ENCODE results near the gene RLBP1. TPM values are rescaled to one million over a fixed set of nuclear protein-coding genes. Genes with fewer than 3 reads are reported as not detected.

The RLBP1 gene
- total and polyA plus RNA-seq, 2 experiments from 2014 or later: not detected

GRCh38 chr15:89197503-89197971 lies 23.8 kb downstream of the RLBP1 start:
- no peak overlapping the region for H3K4me2 ChIP-seq

DNA sequence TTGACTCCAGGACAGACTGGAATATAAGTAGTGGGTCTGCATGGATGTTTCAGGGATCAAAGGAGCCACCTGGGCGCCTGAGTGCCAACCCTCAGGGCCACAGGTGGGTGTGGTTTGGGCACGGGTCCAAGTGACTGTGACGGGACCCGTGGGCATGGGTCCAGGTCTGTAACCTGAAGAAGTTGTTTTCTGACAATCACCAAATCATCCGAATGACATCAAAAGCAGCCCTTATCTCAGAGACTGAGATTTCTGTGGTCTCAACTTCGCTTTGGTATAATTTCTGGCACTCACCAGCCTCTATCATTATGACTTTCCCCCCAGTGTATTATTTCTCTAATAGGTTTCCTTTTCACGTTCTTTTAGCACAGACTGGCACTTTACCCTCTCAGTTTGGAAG lies 24.4 kb downstream of the RLBP1 start:
- H3K27me3 ChIP-seq: no peaks in the 10 kb centered on the region
- no peak overlapping the region for H3K4me3 ChIP-seq
- peak overlapping the region; percentile 28 for H3K27ac ChIP-seq
- TF ChIP-seq EZH2 (IDR thresholded peaks at IDR 0.05; ENCODE audit: borderline replicate concordance): no peak
- TF ChIP-seq, protein P1, sequence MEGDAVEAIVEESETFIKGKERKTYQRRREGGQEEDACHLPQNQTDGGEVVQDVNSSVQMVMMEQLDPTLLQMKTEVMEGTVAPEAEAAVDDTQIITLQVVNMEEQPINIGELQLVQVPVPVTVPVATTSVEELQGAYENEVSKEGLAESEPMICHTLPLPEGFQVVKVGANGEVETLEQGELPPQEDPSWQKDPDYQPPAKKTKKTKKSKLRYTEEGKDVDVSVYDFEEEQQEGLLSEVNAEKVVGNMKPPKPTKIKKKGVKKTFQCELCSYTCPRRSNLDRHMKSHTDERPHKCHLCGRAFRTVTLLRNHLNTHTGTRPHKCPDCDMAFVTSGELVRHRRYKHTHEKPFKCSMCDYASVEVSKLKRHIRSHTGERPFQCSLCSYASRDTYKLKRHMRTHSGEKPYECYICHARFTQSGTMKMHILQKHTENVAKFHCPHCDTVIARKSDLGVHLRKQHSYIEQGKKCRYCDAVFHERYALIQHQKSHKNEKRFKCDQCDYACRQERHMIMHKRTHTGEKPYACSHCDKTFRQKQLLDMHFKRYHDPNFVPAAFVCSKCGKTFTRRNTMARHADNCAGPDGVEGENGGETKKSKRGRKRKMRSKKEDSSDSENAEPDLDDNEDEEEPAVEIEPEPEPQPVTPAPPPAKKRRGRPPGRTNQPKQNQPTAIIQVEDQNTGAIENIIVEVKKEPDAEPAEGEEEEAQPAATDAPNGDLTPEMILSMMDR (IDR thresholded peaks at IDR 0.05; ENCODE audit: poor library complexity): no peak
- H3K4me2 ChIP-seq: no peak overlapping the region
- no peaks in the 10 kb centered on the region for H3K36me3 ChIP-seq (replicated peaks; ENCODE audit: insufficient read depth, low read depth)
- no peak overlapping the region for H2AFZ ChIP-seq
- no peaks in the 10 kb centered on the region for H3K4me1 ChIP-seq (ENCODE audit: insufficient read depth)
- WGBS (ENCODE audit: low lambda C conversion rate, missing lambda C conversion rate): 81% methylated on average over 7 of the region's 7 CpGs
- DNase-seq (ENCODE audit: low spot score): no peak
- H3K9me3 ChIP-seq (ENCODE audit: low read depth): no peaks in the 10 kb centered on the region
- no peaks in the 10 kb centered on the region for H4K20me1 ChIP-seq (ENCODE audit: insufficient read depth, poor library complexity, severe bottlenecking)
- H3K79me2 ChIP-seq: no peaks in the 10 kb centered on the region
- no peaks in the 10 kb centered on the region for H3K9me2 ChIP-seq (replicated peaks; ENCODE audit: insufficient read depth)

More at GRCh38 chr15:89197503-89197971, 23.8 kb downstream of the RLBP1 start:
- no peaks in the 10 kb centered on the region for H3K79me2 ChIP-seq
- 36% methylated on average over 4 of the region's 4 CpGs for WGBS (ENCODE audit: low lambda C conversion rate, missing lambda C conversion rate)
- H3K36me3 ChIP-seq (replicated peaks; ENCODE audit: insufficient read depth, low read depth): no peaks in the 10 kb centered on the region
- no peak overlapping the region for H2AFZ ChIP-seq
- H3K4me1 ChIP-seq (ENCODE audit: insufficient read depth): no peaks in the 10 kb centered on the region
- H3K4me3 ChIP-seq: no peak overlapping the region
- no peak for TF ChIP-seq EZH2 (IDR thresholded peaks at IDR 0.05; ENCODE audit: borderline replicate concordance)
- TF ChIP-seq, protein P1 (IDR thresholded peaks at IDR 0.05; ENCODE audit: poor library complexity): no peak
- no peak for TF ChIP-seq EZH2phosphoT487 (IDR thresholded peaks at IDR 0.05; ENCODE audit: low read depth, severe bottlenecking, unreplicated experiment)
- H3K27me3 ChIP-seq: no peaks in the 10 kb centered on the region
- no peaks in the 10 kb centered on the region for H3K9me3 ChIP-seq (ENCODE audit: low read depth)
- H3K27ac ChIP-seq: peak overlapping the region; percentile 28
- no peaks in the 10 kb centered on the region for H4K20me1 ChIP-seq (ENCODE audit: insufficient read depth, poor library complexity, severe bottlenecking)
- no peaks in the 10 kb centered on the region for H3K9me2 ChIP-seq (replicated peaks; ENCODE audit: insufficient read depth)
- DNase-seq (ENCODE audit: low spot score): peak; percentile 37

DNA sequence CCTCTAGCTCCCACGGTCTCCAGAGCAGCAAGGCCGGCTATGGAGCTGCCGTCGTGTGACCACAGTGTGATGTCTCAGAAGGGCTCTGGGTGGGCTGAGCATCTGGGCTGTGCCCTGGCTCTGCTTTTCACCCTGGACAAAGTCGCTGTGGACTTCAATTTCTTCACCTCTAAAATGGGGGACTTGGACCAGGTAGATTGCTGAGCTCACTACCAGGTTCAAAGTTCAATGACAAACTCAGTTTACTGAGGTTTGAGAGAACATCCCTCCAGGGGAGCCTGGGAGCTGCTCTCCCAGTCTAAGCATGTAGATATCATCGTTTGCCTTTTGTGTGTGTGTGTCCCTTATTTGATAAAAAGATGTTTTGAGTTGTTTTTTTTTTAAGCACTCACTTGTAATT lies 25.1 kb downstream of the RLBP1 start:
- no peaks in the 10 kb centered on the region for H3K27me3 ChIP-seq
- no peak overlapping the region for H3K27ac ChIP-seq
- no peak overlapping the region for H3K4me3 ChIP-seq
- no peak overlapping the region for H3K4me2 ChIP-seq
- no peaks in the 10 kb centered on the region for H3K4me1 ChIP-seq (ENCODE audit: insufficient read depth)
- TF ChIP-seq, protein P1 (IDR thresholded peaks at IDR 0.05; ENCODE audit: poor library complexity): no peak
- no peak for TF ChIP-seq EZH2phosphoT487 (IDR thresholded peaks at IDR 0.05; ENCODE audit: low read depth, severe bottlenecking, unreplicated experiment)
- H3K9me2 ChIP-seq (replicated peaks; ENCODE audit: insufficient read depth): no peaks in the 10 kb centered on the region
- WGBS (ENCODE audit: low lambda C conversion rate, missing lambda C conversion rate): 83% methylated on average over 6 of the region's 6 CpGs
- H3K79me2 ChIP-seq: no peaks in the 10 kb centered on the region
- H2AFZ ChIP-seq: no peak overlapping the region
- H3K36me3 ChIP-seq (replicated peaks; ENCODE audit: insufficient read depth, low read depth): no peaks in the 10 kb centered on the region
- no peaks in the 10 kb centered on the region for H4K20me1 ChIP-seq (ENCODE audit: insufficient read depth, poor library complexity, severe bottlenecking)
- DNase-seq (ENCODE audit: low spot score): no peak
- no peaks in the 10 kb centered on the region for H3K9me3 ChIP-seq (ENCODE audit: low read depth)

DNA sequence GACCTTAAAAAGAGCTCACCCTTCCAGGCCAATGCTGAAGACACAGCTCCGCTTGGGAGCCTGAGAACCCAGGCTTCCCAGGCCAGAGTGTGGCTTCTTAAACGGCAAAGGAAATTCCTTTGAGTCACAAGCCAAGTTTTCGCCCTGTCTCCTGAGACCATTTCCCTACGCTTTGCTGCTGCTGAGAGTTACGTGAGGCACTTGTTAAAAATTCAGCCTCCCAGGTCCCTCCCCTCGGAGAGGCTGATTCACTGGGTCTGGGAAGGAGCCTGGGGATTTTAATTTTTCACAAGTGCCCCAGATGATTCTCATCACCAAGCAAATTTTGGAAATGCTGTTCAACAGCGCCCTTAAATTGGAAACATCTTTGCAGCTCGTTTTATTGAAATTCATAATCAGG lies 25.5 kb downstream of the RLBP1 start:
- WGBS (ENCODE audit: low lambda C conversion rate, missing lambda C conversion rate): 81% methylated on average over 8 of the region's 8 CpGs
- Histone ChIP-seq H3K4me2 (no peak overlapping the region), H3K27me3 (no peaks in the 10 kb centered on the region), H3K4me1 (ENCODE audit: insufficient read depth) (no peaks in the 10 kb centered on the region), H2AFZ (no peak overlapping the region), H3K79me2 (no peaks in the 10 kb centered on the region), H3K4me3 (no peak overlapping the region), H3K27ac (no peak overlapping the region), H3K36me3 (replicated peaks; ENCODE audit: insufficient read depth, low read depth) (no peaks in the 10 kb centered on the region), H3K9me2 (replicated peaks; ENCODE audit: insufficient read depth) (no peaks in the 10 kb centered on the region), H3K9me3 (ENCODE audit: low read depth) (no peaks in the 10 kb centered on the region), H4K20me1 (ENCODE audit: insufficient read depth, poor library complexity, severe bottlenecking) (no peaks in the 10 kb centered on the region)
- TF ChIP-seq, protein P1 (IDR thresholded peaks at IDR 0.05; ENCODE audit: poor library complexity): no peak
- TF ChIP-seq EZH2phosphoT487 (IDR thresholded peaks at IDR 0.05; ENCODE audit: low read depth, severe bottlenecking, unreplicated experiment) (no peak), EZH2 (IDR thresholded peaks at IDR 0.05; ENCODE audit: borderline replicate concordance) (no peak)
- DNase-seq (ENCODE audit: low spot score): no peak
